Ascending aorta (tissue), 2 donors: ENCODE data around the gene SLC41A3. TPM values are rescaled to one million over a fixed set of nuclear protein-coding genes. Genes with fewer than 3 reads are reported as not detected.

ENCODE experiments used
- DNase-seq, 2 donors: peaks; one replicate each; pipeline ENCODE4 v3.0.0-alpha.2; 2019; ENCODE audit warnings: low spot score in 2 of 2
- H3K27ac ChIP-seq, 2 donors: fragments of 200-600 bp; sonication (generic); one replicate each; pipeline ENCODE4 v1.5.1; 2016 to 2017; ENCODE audit warnings: mild to moderate bottlenecking in 1 of 2
- H3K27me3 ChIP-seq: fragments of 200-600 bp; sonication (generic); one replicate; pipeline ENCODE4 v1.5.1; 2017
- H3K36me3 ChIP-seq, 2 donors: fragments of 200-600 bp; sonication (generic); one replicate each; pipeline ENCODE4 v1.5.1; 2016
- H3K4me1 ChIP-seq, 2 donors: fragments of 200-600 bp; sonication (generic); one replicate each; pipeline ENCODE4 v1.5.1; 2016 to 2017; ENCODE audit warnings: mild to moderate bottlenecking in 1 of 2
- H3K4me3 ChIP-seq, 2 donors: fragments of 200-600 bp; sonication (generic); one replicate each; pipeline ENCODE4 v1.5.1; 2016 to 2017; ENCODE audit warnings: mild to moderate bottlenecking in 1 of 2
- H3K9me3 ChIP-seq, 2 donors: fragments of 200-600 bp; sonication (generic); one replicate each; pipeline ENCODE4 v1.5.1; 2016
- intact Hi-C: fragments of 100-400 bp; cut with DNase I; formaldehyde crosslinking; loops from one replicate; pipeline ENCODE4 v1.15.1; 2023
- total RNA-seq: library from RNA; depleted of rRNA; stranded (reverse); fragments of >200 nt; gene quantifications from one replicate; pipeline ENCODE4 v1.1.0, GENCODE V29; 2016
- TF ChIP-seq, protein P1 (sequence below), 3 experiments: fragments of 200-600 bp in 2 of 3; fragments of 450-650 bp in 1 of 3; sonication (generic) in 2 of 3; IDR thresholded peaks; one replicate each; pipeline ENCODE4 v1.5.1; 2016 to 2019; ENCODE audit warnings: antibody characterized with exemption in 3 of 3, mild to moderate bottlenecking in 1 of 3, moderate library complexity in 1 of 3

The SLC41A3 gene
- total RNA-seq, 1 donor from 2014 or later = 111 TPM

DNA sequence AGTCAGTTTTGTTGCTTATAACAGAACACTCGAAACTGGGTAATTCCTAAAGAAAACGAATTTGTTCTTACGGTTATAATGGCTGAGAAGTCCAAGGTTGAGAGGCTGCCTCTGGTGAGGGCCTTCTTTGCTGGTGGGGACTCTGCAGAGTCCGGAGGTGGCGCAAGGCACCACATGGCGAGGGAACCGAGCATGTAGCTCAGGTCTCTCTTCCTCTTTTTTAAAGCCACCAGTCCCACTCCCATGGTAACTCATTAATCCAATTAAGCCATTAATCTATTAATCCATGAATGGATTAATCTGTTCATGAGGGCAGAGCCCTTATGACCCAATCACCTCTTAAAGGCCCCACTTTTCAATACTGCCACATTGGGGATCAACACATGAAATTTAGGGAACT is 64.9 kb downstream of the SLC41A3 start:
- H3K9me3 ChIP-seq = no peaks in the 10 kb centered on the region
- TF ChIP-seq, protein P1, sequence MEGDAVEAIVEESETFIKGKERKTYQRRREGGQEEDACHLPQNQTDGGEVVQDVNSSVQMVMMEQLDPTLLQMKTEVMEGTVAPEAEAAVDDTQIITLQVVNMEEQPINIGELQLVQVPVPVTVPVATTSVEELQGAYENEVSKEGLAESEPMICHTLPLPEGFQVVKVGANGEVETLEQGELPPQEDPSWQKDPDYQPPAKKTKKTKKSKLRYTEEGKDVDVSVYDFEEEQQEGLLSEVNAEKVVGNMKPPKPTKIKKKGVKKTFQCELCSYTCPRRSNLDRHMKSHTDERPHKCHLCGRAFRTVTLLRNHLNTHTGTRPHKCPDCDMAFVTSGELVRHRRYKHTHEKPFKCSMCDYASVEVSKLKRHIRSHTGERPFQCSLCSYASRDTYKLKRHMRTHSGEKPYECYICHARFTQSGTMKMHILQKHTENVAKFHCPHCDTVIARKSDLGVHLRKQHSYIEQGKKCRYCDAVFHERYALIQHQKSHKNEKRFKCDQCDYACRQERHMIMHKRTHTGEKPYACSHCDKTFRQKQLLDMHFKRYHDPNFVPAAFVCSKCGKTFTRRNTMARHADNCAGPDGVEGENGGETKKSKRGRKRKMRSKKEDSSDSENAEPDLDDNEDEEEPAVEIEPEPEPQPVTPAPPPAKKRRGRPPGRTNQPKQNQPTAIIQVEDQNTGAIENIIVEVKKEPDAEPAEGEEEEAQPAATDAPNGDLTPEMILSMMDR (IDR thresholded peaks at IDR 0.05) = no peak
- intact Hi-C loops = no loop called here
- no peak overlapping the region for H3K4me3 ChIP-seq
- no peak for DNase-seq
- no peak overlapping the region for H3K27ac ChIP-seq
- no peaks in the 10 kb centered on the region for H3K27me3 ChIP-seq
- peaks cover 7 to 55% of the 10 kb centered on the region in 2 donors for H3K36me3 ChIP-seq
- no peaks in the 10 kb centered on the region for H3K4me1 ChIP-seq

DNA sequence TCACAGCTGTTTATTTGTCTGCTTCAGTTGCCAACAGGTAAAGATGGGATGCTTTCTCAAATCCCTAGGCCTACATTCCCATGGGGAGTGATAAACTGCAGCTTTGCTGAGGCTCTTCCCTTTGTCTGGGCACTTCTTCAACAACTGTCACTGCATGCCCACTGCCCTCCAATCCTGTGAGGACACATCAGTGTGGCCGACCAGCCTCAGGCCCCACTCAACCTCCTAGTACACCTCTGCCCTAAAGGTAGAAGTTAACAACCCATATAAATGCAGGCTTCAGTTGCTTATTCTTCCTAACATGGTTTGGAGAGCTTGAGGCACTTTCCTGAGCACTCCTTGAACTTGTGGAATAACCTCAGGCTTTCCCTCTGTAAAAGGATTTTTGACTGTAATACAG is 65.4 kb downstream of the SLC41A3 start:
- Histone ChIP-seq H3K27ac (no peak overlapping the region), H3K36me3 (peaks cover 5 to 55% of the 10 kb centered on the region in 2 donors)
- DNase-seq = no peak

DNA sequence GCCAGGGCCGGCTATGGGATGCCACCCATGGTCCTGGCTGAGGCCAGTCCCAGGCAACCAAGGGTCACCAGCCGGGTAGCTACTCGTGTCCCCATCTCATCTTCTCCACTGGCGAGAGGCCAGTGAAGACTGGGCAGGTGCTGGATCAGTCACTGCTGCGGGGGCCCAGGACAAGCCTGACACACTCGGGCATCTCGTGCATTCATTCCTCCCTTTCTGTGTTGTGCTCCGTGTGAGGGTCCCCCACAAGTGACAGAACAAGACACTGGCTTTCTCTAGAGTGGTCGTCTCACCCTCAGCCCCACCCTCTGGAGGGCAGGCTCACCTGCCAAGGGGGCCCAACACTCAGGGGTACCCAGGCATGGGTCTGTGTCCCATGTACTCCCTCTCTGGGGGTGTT is 66.6 kb downstream of the SLC41A3 start:
- peaks cover 2 to 55% of the 10 kb centered on the region in 2 donors for H3K36me3 ChIP-seq
- no peak for DNase-seq

More for the DNA sequence above, 65.4 kb downstream of the SLC41A3 start:
- intact Hi-C loops = no loop called here
- H3K4me3 ChIP-seq = no peak overlapping the region
- no peaks in the 10 kb centered on the region for H3K27me3 ChIP-seq
- no peaks in the 10 kb centered on the region for H3K4me1 ChIP-seq
- TF ChIP-seq, protein P1 (IDR thresholded peaks at IDR 0.05) = no peak
- no peaks in the 10 kb centered on the region for H3K9me3 ChIP-seq

DNA sequence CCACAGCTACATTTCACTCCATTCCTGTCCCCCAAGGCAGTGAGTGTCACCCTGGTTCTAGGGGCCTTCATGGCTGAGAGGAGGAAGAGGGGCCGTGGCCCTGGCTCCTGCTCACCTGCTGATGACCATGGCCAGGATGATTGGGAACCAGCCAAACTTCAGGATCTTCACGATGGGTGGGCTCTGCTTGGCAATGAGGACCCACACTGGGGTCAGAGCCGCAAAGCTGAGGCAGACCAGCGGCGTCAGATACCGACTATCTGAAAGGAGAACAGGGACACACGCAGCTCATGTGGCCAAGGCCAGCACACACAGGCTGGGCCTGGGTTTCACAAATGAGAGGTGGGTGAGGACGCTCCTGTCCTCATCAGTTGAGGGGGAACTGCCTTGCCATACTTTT is 67.3 kb downstream of the SLC41A3 start:
- Histone ChIP-seq H3K36me3 (peaks cover 6 to 53% of the 10 kb centered on the region in 2 donors), H3K9me3 (no peaks in the 10 kb centered on the region), H3K4me1 (no peaks in the 10 kb centered on the region), H3K27ac (no peak overlapping the region), H3K27me3 (no peaks in the 10 kb centered on the region), H3K4me3 (no peak overlapping the region)
- intact Hi-C loops = no loop called here
- DNase-seq = no peak
- TF ChIP-seq, protein P1 (IDR thresholded peaks at IDR 0.05) = no peak

More for the DNA sequence above, 66.6 kb downstream of the SLC41A3 start:
- Histone ChIP-seq H3K27ac (no peak overlapping the region), H3K9me3 (no peaks in the 10 kb centered on the region), H3K27me3 (no peaks in the 10 kb centered on the region), H3K4me1 (no peaks in the 10 kb centered on the region), H3K4me3 (no peak overlapping the region)
- TF ChIP-seq, protein P1 (IDR thresholded peaks at IDR 0.05) = no peak
- intact Hi-C loops = no loop called here

DNA sequence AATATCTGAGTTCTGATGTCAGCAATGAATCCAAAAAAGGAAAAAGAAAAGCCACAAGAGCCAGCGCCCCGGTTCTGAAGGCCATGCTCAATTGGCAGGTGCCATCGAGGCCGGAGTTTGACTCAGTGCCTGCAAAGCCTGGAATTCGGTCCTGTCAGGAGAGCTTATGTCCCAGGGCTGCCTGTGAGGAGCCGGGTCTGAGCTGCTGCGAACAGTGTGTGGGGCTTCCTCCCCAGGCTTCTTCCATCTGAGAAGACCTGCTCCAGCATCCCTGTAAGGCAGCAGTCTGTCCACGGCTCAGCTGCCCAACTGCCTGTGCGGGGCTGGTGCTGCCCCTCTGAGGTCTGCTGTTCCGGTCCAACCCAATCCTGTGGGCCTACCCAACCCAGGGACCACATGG is 68.8 kb downstream of the SLC41A3 start:
- Histone ChIP-seq H3K9me3 (no peaks in the 10 kb centered on the region), H3K27ac (no peak overlapping the region), H3K36me3 (peaks cover 6 to 61% of the 10 kb centered on the region in 2 donors), H3K27me3 (no peaks in the 10 kb centered on the region), H3K4me3 (no peak overlapping the region), H3K4me1 (no peaks in the 10 kb centered on the region)
- no peak for DNase-seq
- intact Hi-C loops = no loop called here
- TF ChIP-seq, protein P1 (IDR thresholded peaks at IDR 0.05) = no peak

DNA sequence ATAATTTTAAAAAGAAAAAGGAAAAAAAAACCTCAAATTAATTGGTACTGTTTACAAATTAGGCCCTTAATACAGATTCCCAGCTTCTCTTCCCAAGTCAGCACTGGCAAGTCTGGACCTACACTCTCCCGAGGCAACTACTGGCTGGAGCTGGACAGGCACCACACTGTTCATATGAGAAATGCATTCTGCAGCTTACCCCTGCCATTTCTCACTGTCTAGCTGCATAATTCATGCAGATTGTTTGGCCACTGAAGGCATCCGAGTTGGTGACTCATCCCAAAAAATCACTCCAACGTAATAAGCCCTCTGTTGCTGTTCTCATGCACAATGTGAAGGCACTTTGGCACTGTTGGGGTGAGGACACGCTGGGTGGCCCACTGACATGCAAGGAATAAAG is 69.7 kb downstream of the SLC41A3 start:
- H3K4me3 ChIP-seq = no peak overlapping the region
- intact Hi-C loops = no loop called here
- H3K36me3 ChIP-seq = peaks cover 6 to 66% of the 10 kb centered on the region in 2 donors
- TF ChIP-seq, protein P1 (IDR thresholded peaks at IDR 0.05) = no peak
- H3K27me3 ChIP-seq = no peaks in the 10 kb centered on the region
- H3K9me3 ChIP-seq = no peaks in the 10 kb centered on the region
- H3K4me1 ChIP-seq = no peaks in the 10 kb centered on the region
- no peak overlapping the region for H3K27ac ChIP-seq
- no peak for DNase-seq
